ENCODE data around the gene STAT3. TPM values are rescaled to one million over a fixed set of nuclear protein-coding genes. Genes with fewer than 3 reads are reported as not detected.
"Not testable (repeated sequence)": the region's sequence is repeated elsewhere in the genome, so short reads cannot be mapped to it uniquely, and the experiment has no call there.

Gene STAT3
- total and polyA plus RNA-seq, 2 donors from 2014 or later: 55.6 to 327 TPM

DNA sequence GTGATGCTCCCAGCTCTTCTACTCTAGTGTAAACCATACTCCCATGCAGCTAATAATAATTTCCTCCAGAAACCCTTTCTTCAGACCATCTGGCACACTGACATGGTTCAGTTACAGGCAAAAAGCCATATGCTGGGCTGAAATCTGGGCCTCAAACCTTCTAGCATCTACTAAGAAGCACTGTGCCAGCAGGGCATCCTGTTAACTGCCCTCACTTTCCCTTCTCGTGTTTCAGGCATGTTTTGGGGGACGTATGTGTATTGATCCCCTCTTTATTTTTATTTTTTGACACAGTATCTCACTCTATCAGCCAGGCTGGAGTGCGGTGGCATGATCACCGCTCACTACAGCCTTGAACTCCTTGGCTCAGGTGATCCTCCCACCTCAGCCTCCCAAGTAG, 66.7 kb downstream of the STAT3 start:
- no peak for DNase-seq
- Histone ChIP-seq H3K27ac (ENCODE audit: low read depth in 2 of 2, low read length in 2 of 2) (no peak overlapping the region), H3K36me3 (ENCODE audit: control insufficient read depth in 2 of 3, insufficient read depth in 3 of 3, low read length in 3 of 3) (peaks cover 3 to 44% (median 41%) of the 10 kb centered on the region in 3 donors), H3K4me1 (ENCODE audit: control insufficient read depth in 2 of 3, insufficient read depth in 2 of 3, low read depth in 1 of 3, low read length in 3 of 3) (peaks cover 0 to 13% (median 6%) of the 10 kb centered on the region in 3 donors), H3K4me3 (ENCODE audit: low read length in 3 of 3) (no peak overlapping the region), H3K9me3 (ENCODE audit: control insufficient read depth in 2 of 3, insufficient read depth in 1 of 3, low read length in 3 of 3) (no peaks in the 10 kb centered on the region), H3K9ac (ENCODE audit: low read length in 3 of 3) (no peak overlapping the region), H3K27me3 (ENCODE audit: control insufficient read depth, insufficient read depth, low read length) (no peaks in the 10 kb centered on the region)
- no peak for FAIRE-seq
- no peak for TF ChIP-seq CTCF (IDR thresholded peaks at IDR 0.05; ENCODE audit: borderline replicate concordance, extremely low read depth, insufficient read depth)
- intact Hi-C loops (cut with DNase I): no loop called here

GRCh38 chr17:42317967-42318366, 70.3 kb downstream of the STAT3 start:
- H3K9ac ChIP-seq (ENCODE audit: low read length in 3 of 3); H3K4me3 ChIP-seq (ENCODE audit: low read length in 3 of 3); FAIRE-seq; H3K27ac ChIP-seq (ENCODE audit: low read depth in 2 of 2, low read length in 2 of 2); H3K27me3 ChIP-seq (ENCODE audit: control insufficient read depth, insufficient read depth, low read length); DNase-seq; H3K9me3 ChIP-seq (ENCODE audit: control insufficient read depth in 2 of 3, insufficient read depth in 1 of 3, low read length in 3 of 3): not testable (repeated sequence)
- intact Hi-C loops (cut with DNase I): loop anchor here (5.0 kb wide), 1 partner anchor 89 kb away; no protein-coding TSS in a partner anchor
- H3K4me1 ChIP-seq (ENCODE audit: control insufficient read depth in 2 of 3, insufficient read depth in 2 of 3, low read depth in 1 of 3, low read length in 3 of 3): peaks cover 0 to 16% (median 11%) of the 10 kb centered on the region in 3 donors
- H3K36me3 ChIP-seq (ENCODE audit: control insufficient read depth in 2 of 3, insufficient read depth in 3 of 3, low read length in 3 of 3): peaks cover 3 to 41% (median 39%) of the 10 kb centered on the region in 3 donors

DNA sequence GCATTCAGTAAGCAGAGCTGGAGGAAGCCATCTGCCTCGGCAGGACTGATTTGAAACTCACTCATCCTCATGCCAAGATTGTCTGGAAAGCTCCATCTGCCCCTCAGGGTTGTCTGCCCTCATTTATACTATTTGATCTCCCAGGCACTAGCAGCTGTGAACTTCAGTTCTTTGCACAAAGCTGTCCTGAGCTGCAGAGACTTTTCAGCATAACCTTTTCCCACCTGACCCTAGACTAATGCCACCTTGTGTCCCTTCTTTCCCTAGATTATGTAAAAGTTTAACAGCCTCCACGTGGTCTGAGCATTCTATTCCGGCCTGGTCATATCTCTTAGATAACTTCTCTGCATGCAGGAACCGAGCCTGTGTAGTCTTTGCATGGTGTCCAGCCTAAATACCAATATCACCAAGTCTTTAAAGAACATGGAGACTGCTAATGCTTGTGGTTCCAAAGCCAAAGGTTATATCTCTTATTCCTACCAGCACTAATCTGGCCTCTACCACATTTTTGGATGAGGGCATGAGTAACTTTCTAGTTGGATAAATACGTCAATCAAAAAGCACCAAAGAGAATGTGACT, 70.9 kb downstream of the STAT3 start:
- no peak for TF ChIP-seq CTCF (IDR thresholded peaks at IDR 0.05; ENCODE audit: borderline replicate concordance, extremely low read depth, insufficient read depth)
- FAIRE-seq: no peak
- Histone ChIP-seq H3K36me3 (ENCODE audit: control insufficient read depth in 2 of 3, insufficient read depth in 3 of 3, low read length in 3 of 3) (peaks cover 3 to 36% (median 35%) of the 10 kb centered on the region in 3 donors), H3K4me1 (ENCODE audit: control insufficient read depth in 2 of 3, insufficient read depth in 2 of 3, low read depth in 1 of 3, low read length in 3 of 3) (peaks cover 0 to 19% (median 6%) of the 10 kb centered on the region in 3 donors), H3K9me3 (ENCODE audit: control insufficient read depth in 2 of 3, insufficient read depth in 1 of 3, low read length in 3 of 3) (no peaks in the 10 kb centered on the region), H3K4me3 (ENCODE audit: low read length in 3 of 3) (no peak overlapping the region), H3K9ac (ENCODE audit: low read length in 3 of 3) (no peak overlapping the region), H3K27me3 (ENCODE audit: control insufficient read depth, insufficient read depth, low read length) (no peaks in the 10 kb centered on the region), H3K27ac (ENCODE audit: low read depth in 2 of 2, low read length in 2 of 2) (no peak overlapping the region)
- DNase-seq: no peak
- intact Hi-C loops (cut with DNase I): loop anchor here (5.0 kb wide), 1 partner anchor 90 kb away; no protein-coding TSS in a partner anchor

- Histone ChIP-seq H3K27ac (ENCODE audit: low read depth in 2 of 2, low read length in 2 of 2) (no peak overlapping the region), H3K9me3 (ENCODE audit: control insufficient read depth in 2 of 3, insufficient read depth in 1 of 3, low read length in 3 of 3) (no peaks in the 10 kb centered on the region), H3K27me3 (ENCODE audit: control insufficient read depth, insufficient read depth, low read length) (no peaks in the 10 kb centered on the region), H3K36me3 (ENCODE audit: control insufficient read depth in 2 of 3, insufficient read depth in 3 of 3, low read length in 3 of 3) (peaks cover 0 to 33% (median 29%) of the 10 kb centered on the region in 3 donors), H3K4me3 (ENCODE audit: low read length in 3 of 3) (no peak overlapping the region), H3K4me1 (ENCODE audit: control insufficient read depth in 2 of 3, insufficient read depth in 2 of 3, low read depth in 1 of 3, low read length in 3 of 3) (peaks cover 0 to 25% (median 10%) of the 10 kb centered on the region in 3 donors), H3K9ac (ENCODE audit: low read length in 3 of 3) (no peak overlapping the region)
- intact Hi-C loops (cut with DNase I): loop anchor here (5.0 kb wide), 1 partner anchor 91 kb away; no protein-coding TSS in a partner anchor
- DNase-seq: no peak
- TF ChIP-seq CTCF (IDR thresholded peaks at IDR 0.05; ENCODE audit: borderline replicate concordance, extremely low read depth, insufficient read depth): no peak
- FAIRE-seq: no peak
Measured at GRCh38 chr17:42316755-42317154, 71.5 kb downstream of the STAT3 start.

Measured in kidney (tissue), 14 donors.